Thyroid gland (tissue), 4 donors: ENCODE results near the gene ADCY7. TPM values are rescaled to one million over a fixed set of nuclear protein-coding genes. Genes with fewer than 3 reads are reported as not detected.

ENCODE experiments used
- DNase-seq, 2 donors: peaks; one replicate each; pipeline ENCODE4 v3.0.0-alpha.2; 2019
- H3K27ac ChIP-seq, 3 donors: fragments of 200-600 bp; sonication (generic); 1 replicate in 2 of 3; 2 replicates in 1 of 3; pipeline ENCODE4 v1.5.1; 2016 to 2019; ENCODE audit warnings: mild to moderate bottlenecking in 1 of 3, moderate library complexity in 1 of 3
- H3K27me3 ChIP-seq: fragments of 200-600 bp; sonication (generic); one replicate; pipeline ENCODE4 v1.5.1; 2019
- H3K36me3 ChIP-seq, 2 donors: fragments of 200-600 bp; sonication (generic); one replicate each; pipeline ENCODE4 v1.5.1; 2016 to 2019
- H3K4me1 ChIP-seq, 2 donors: fragments of 200-600 bp; sonication (generic); one replicate each; pipeline ENCODE4 v1.5.1; 2017 to 2019
- H3K4me3 ChIP-seq, 3 donors: fragments of 200-600 bp; sonication (generic); replicated peaks in 1 of 3; 1 replicate in 2 of 3; 2 replicates in 1 of 3; pipeline ENCODE4 v1.5.1; 2016; ENCODE audit warnings: mild to moderate bottlenecking in 1 of 3
- H3K9me3 ChIP-seq: fragments of 200-600 bp; sonication (generic); one replicate; pipeline ENCODE4 v1.5.1; 2017
- POLR2A ChIP-seq, 2 donors: fragments of 450-650 bp; IDR thresholded peaks; one replicate each; pipeline ENCODE4 v1.6.1; 2017; ENCODE audit warnings: antibody characterized with exemption in 2 of 2, mild to moderate bottlenecking in 2 of 2, moderate library complexity in 1 of 2
- WGBS, 2 donors: methylation state at CpG; one replicate each; pipeline ENCODE4 v1.1.5; 2017; 5-methylcytosine and 5-hydroxymethylcytosine counted together
- intact Hi-C: fragments of 100-400 bp; cut with DNase I; formaldehyde crosslinking; loops from one replicate; pipeline ENCODE4 v1.15.1; 2023
- total RNA-seq, 4 donors: library from RNA; depleted of rRNA; stranded (reverse); fragments of >200 nt; gene quantifications; one replicate each; pipeline ENCODE4 v1.2.3, GENCODE V29; 2016
- TF ChIP-seq, protein P1 (sequence below), 6 experiments: fragments of 200-600 bp in 3 of 6; fragments of 450-650 bp in 3 of 6; sonication (generic) in 3 of 6; IDR thresholded peaks; one replicate each; pipeline ENCODE4 v1.5.1; 2016 to 2019; ENCODE audit warnings: antibody characterized with exemption in 6 of 6, mild to moderate bottlenecking in 2 of 6, inconsistent platforms in 1 of 6, moderate library complexity in 1 of 6

The ADCY7 gene
- total RNA-seq, 4 donors from 2014 or later: 4.2 to 8.2 (median 7.1) TPM

- intact Hi-C loops: loop anchor here (10.0 kb wide), 1 partner anchor 62 kb away; no protein-coding TSS in a partner anchor
- H3K4me3 ChIP-seq: no peak overlapping the region
- WGBS, 2 donors: 81 to 83% methylated on average over 10 of the region's 10 CpGs
- H3K36me3 ChIP-seq: peaks cover 29 to 57% of the 10 kb centered on the region in 2 donors
- DNase-seq: no peak
- no peaks in the 10 kb centered on the region for H3K4me1 ChIP-seq
- H3K9me3 ChIP-seq: no peaks in the 10 kb centered on the region
- H3K27me3 ChIP-seq: no peaks in the 10 kb centered on the region
- no peak for TF ChIP-seq POLR2A (IDR thresholded peaks at IDR 0.05)
- TF ChIP-seq, protein P1, sequence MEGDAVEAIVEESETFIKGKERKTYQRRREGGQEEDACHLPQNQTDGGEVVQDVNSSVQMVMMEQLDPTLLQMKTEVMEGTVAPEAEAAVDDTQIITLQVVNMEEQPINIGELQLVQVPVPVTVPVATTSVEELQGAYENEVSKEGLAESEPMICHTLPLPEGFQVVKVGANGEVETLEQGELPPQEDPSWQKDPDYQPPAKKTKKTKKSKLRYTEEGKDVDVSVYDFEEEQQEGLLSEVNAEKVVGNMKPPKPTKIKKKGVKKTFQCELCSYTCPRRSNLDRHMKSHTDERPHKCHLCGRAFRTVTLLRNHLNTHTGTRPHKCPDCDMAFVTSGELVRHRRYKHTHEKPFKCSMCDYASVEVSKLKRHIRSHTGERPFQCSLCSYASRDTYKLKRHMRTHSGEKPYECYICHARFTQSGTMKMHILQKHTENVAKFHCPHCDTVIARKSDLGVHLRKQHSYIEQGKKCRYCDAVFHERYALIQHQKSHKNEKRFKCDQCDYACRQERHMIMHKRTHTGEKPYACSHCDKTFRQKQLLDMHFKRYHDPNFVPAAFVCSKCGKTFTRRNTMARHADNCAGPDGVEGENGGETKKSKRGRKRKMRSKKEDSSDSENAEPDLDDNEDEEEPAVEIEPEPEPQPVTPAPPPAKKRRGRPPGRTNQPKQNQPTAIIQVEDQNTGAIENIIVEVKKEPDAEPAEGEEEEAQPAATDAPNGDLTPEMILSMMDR (IDR thresholded peaks at IDR 0.05): peak in 1 of 6 experiments; percentile 7
- no peak overlapping the region for H3K27ac ChIP-seq
Observed at GRCh38 chr16:50316848-50317630, 50.7 kb downstream of the ADCY7 start.

DNA sequence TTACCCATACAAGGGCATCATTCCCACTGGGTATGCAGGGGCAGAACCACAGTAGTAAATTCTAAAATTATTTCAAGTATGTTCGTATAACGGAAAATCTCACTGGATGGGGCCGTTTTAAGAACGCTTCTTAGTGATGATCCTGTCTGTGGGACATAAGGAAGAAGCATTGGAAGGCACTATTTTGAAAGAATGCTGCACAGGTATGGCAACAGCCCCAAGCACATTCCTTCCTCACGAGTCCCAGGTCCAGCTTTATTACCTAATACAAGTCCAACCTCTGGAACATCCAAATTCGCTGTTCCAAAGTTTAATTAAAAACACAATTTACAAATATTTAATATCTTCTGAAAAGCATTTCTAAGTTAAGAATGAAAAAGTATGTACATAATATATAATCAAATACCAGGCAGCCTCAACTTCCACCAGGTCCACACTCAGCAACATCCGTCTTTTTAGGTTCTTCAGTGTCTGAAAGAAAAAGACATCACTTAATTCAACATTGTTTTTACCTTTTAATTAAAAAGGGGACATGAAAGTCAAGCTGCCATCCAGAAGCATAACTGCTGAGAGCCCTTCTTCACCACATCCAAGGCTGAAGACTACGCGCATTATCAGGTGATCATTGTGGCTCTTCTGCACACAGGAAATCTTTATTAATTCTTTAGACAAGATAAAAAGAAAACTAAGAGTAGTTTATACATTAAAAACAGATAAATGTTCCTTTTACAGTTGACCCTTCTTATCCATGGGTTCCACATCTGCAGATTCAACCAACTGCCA, 52.6 kb downstream of the ADCY7 start:
- no peak overlapping the region for H3K4me3 ChIP-seq
- H3K27ac ChIP-seq: no peak overlapping the region
- H3K4me1 ChIP-seq: no peaks in the 10 kb centered on the region
- DNase-seq: no peak
- no peaks in the 10 kb centered on the region for H3K9me3 ChIP-seq
- H3K27me3 ChIP-seq: no peaks in the 10 kb centered on the region
- 93 to 95% methylated on average over 9 of the region's 9 CpGs for WGBS, 2 donors
- no peak for TF ChIP-seq POLR2A (IDR thresholded peaks at IDR 0.05)
- TF ChIP-seq, protein P1 (IDR thresholded peaks at IDR 0.05): no peak
- H3K36me3 ChIP-seq: peaks cover 31 to 58% of the 10 kb centered on the region in 2 donors
- intact Hi-C loops: loop anchor here (10.0 kb wide), 1 partner anchor 64 kb away; no protein-coding TSS in a partner anchor

DNA sequence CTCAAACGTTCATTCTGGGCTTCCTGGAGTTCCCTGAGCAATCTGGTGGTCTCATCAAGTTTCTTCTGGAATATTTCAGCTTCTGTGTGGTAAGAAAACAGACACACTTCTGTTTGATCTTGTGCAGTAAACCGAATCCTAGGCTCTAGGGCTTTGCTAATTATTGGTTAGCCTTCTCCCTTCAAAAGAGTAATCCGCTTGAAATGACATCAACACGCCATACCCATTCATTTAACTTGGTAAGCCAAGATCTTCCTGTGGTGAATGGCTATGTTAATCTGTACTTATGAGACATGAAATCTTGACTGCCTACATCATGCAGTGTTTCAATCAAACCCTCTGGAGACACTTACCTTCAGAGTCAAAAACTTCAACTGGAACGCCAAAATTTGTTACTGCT, 54.0 kb downstream of the ADCY7 start:
- no peaks in the 10 kb centered on the region for H3K9me3 ChIP-seq
- TF ChIP-seq, protein P1 (IDR thresholded peaks at IDR 0.05): no peak
- TF ChIP-seq POLR2A (IDR thresholded peaks at IDR 0.05): no peak
- no peak for DNase-seq
- peaks cover 31 to 47% of the 10 kb centered on the region in 2 donors for H3K36me3 ChIP-seq
- no peak overlapping the region for H3K4me3 ChIP-seq
- intact Hi-C loops: no loop called here
- WGBS, 2 donors: 86 to 91% methylated on average over 5 of the region's 5 CpGs
- H3K4me1 ChIP-seq: no peaks in the 10 kb centered on the region
- H3K27me3 ChIP-seq: no peaks in the 10 kb centered on the region
- no peak overlapping the region for H3K27ac ChIP-seq

GRCh38 chr16:50322333-50322732, 56.0 kb downstream of the ADCY7 start:
- H3K4me3 ChIP-seq: no peak overlapping the region
- H3K27me3 ChIP-seq: no peaks in the 10 kb centered on the region
- intact Hi-C loops: no loop called here
- H3K9me3 ChIP-seq: no peaks in the 10 kb centered on the region
- H3K27ac ChIP-seq: no peak overlapping the region
- 97 to 98% methylated on average over 1 of the region's 1 CpG for WGBS, 2 donors
- no peaks in the 10 kb centered on the region for H3K4me1 ChIP-seq
- no peak for DNase-seq
- TF ChIP-seq POLR2A (IDR thresholded peaks at IDR 0.05): no peak
- TF ChIP-seq, protein P1 (IDR thresholded peaks at IDR 0.05): no peak
- peaks cover 25 to 30% of the 10 kb centered on the region in 2 donors for H3K36me3 ChIP-seq
